K562 treated with DMSO at 1 percent for 4 hours (cell line): ENCODE measurements around the gene NLRP11. TPM values are rescaled to one million over a fixed set of nuclear protein-coding genes. Genes with fewer than 3 reads are reported as not detected.

ENCODE experiments used
- total RNA-seq: library from RNA; unstranded; fragments of 300-600 nt; gene quantifications from 2 replicates; pipeline ENCODE4 v1.2.3, GENCODE V29; 2022; ENCODE audit not compliant: insufficient read depth

The NLRP11 gene
- 0.33 and 0.83 TPM in 2 replicates for total RNA-seq

DNA sequence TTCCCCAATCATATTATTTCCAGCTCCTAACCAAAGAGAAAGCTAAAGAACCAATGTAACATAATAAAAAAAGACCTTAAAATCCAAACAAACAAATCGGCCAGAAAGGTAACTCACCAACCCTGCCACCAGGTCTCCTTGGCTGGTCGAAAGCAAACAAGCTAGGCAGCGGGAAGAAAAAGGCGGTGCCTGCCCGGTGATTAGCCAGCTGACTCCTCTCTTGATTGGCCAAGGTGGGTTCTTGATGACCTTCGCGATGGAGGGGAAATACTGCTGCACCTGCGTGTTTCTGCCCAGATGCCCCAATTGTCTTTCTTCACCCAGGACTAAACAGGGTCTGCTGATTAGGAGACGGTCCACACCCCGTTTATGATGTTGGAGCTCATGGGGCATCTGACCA, at the start of gene NLRP11:
Gene NLRP11, minus strand, starts transcription at position 154 of the 400 bp plus-strand sequence. CDS start 13,825 bp downstream, outside the sequence.

DNA sequence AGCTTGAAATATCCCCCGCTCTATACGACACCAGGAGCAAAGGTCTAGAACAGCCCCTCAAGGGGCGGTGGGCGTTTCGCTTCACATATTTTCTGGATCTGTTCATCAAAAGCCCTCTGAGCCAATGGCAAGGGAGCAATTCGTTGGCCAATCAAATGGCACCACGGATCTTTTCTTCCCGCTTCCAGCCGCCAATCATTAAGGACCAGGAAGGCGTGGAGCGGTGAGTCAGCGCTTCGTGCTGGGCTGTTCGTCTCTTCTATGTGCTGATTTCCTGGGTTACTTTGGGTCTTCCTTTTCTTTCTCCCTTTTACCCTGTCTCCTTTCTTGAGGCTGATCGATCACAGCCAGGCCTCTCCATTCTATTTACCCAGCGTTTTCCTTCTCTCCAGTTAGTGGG, 4.5 kb upstream of the NLRP11 start, which contains the start of gene NLRP4:
Gene NLRP4, plus strand, starts transcription at position 201 of the 400 bp plus-strand sequence. CDS start 15,541 bp downstream, outside the sequence.

DNA sequence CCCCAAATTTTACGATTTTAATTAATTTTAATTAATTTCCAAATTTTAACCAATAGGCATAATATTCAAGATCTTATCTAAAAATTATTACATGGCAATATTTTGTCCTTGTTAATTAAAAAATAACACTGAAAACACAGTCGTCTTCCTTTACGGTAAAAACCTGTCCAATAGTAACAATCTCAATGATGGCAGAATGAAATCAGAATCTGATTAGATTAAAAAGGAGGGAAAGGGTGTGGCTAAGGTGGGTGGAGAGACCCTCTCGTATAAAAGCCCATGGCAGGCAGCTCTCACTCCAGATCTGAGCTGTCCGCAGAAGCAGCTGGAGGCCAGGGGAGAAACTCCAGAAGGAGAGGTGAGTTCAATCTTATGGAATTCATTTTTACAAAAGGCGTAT, 63.0 kb downstream of the NLRP11 start, which contains the start of gene RFPL4AL1:
Gene RFPL4AL1, plus strand, starts transcription at position 301 of the 400 bp plus-strand sequence. CDS start 2,687 bp downstream, outside the sequence.

DNA sequence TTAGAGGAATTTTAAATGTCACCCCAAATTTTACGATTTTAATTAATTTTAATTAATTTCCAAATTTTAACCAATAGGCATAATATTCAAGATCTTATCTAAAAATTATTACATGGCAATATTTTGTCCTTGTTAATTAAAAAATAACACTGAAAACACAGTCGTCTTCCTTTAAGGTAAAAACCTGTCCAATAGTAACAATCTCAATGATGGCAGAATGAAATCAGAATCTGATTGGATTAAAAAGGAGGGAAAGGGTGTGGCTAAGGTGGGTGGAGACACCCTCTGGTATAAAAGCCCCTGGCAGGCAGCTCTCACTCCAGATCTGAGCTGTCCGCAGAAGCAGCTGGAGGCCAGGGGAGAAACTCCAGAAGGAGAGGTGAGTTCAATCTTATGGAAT, 73.0 kb downstream of the NLRP11 start, which contains the start of gene RFPL4A:
Gene RFPL4A, plus strand, starts transcription at position 301 of the 400 bp plus-strand sequence. CDS start 2,704 bp downstream, outside the sequence.

DNA sequence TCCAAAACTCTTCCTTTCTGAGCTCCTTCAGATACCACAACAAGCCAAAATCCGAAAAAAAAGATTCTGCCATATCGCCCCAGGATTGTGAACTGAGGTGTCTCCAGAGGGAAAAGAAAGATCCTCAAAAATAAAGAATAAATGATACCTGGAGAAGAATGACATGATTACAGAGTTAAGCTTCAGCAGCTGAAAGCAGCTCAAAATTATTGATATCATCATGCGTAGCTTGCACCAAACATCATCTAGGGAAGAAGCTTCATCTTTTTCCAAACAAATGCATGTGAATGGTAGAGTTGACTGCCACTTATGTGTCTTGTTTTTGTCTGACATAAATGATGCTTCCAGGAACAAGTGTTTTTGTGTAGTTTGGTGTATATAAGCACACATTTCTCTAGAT, 93.5 kb downstream of the NLRP11 start, which contains the start of gene NLRP9:
Gene NLRP9, minus strand, starts transcription at position 101 of the 400 bp plus-strand sequence. Its CDS starts 28 bp downstream, at position 73.

Other genes starting within 250 kb of the NLRP11 start
- 13.4 and 17.2 TPM in 2 replicates for gene FIZ1, start 232.5 kb downstream of the NLRP11 start, total RNA-seq
- gene ZNF524, start 231.7 kb downstream of the NLRP11 start, total RNA-seq, result 34.2 and 37.8 TPM in 2 replicates
- 28.3 and 33.7 TPM in 2 replicates for gene ZNF865, start 226.4 kb downstream of the NLRP11 start, total RNA-seq
- gene ZNF784, start 207.4 kb downstream of the NLRP11 start, total RNA-seq, result 5.5 and 6.5 TPM in 2 replicates
- 52.4 and 60.5 TPM in 2 replicates for gene ZNF580, start 191.0 kb downstream of the NLRP11 start, total RNA-seq
- gene ZNF581, start 188.3 kb downstream of the NLRP11 start, total RNA-seq, result 57.6 and 69.0 TPM in 2 replicates
- 30.7 and 33.6 TPM in 2 replicates for gene CCDC106, start 183.8 kb downstream of the NLRP11 start, total RNA-seq
- 167 and 168 TPM in 2 replicates for gene U2AF2, start 177.0 kb downstream of the NLRP11 start, total RNA-seq
- 100 and 102 TPM in 2 replicates for gene EPN1, start 156.8 kb downstream of the NLRP11 start, total RNA-seq
- not detected in 2 replicates for gene NLRP9, start 93.6 kb downstream of the NLRP11 start, total RNA-seq
- gene RFPL4A, start 72.9 kb downstream of the NLRP11 start, total RNA-seq, result 1.7 and 2.4 TPM in 2 replicates
- gene RFPL4AL1, start 62.9 kb downstream of the NLRP11 start, total RNA-seq, result not detected in 2 replicates
- 0.59 and 1.3 TPM in 2 replicates for gene NLRP4, start 4.5 kb upstream of the NLRP11 start, total RNA-seq
- gene NLRP13, start 100.3 kb upstream of the NLRP11 start, total RNA-seq, result not detected in 2 replicates
- gene NLRP8, start 115.8 kb upstream of the NLRP11 start, total RNA-seq, result not detected in 2 replicates
- not detected in 2 replicates for gene NLRP5, start 154.8 kb upstream of the NLRP11 start, total RNA-seq